T-cell (primary cell): Measurements from ENCODE around the gene FAM47E. TPM values are rescaled to one million over a fixed set of nuclear protein-coding genes. Genes with fewer than 3 reads are reported as not detected.

ENCODE experiments used
- ATAC-seq, 4 experiments: fragments of 200-7000 bp in 3 of 4; fragments of 150-1000 bp in 1 of 4; cut with Tn5 transposase; replicated peaks in 1 of 4; 1 replicate in 3 of 4; 2 replicates in 1 of 4; pipeline ENCODE4 v1.10.0; 2021; ENCODE audit warnings: moderate library complexity in 3 of 4, mild to moderate bottlenecking in 2 of 4, moderate number of reproducible peaks in 1 of 4
- CTCF ChIA-PET, 2 donors: fragments of 300-600 bp; sonication (Branson Sonifier 250); formaldehyde crosslinking; loops; one replicate each; lab custom pipeline; 2022; ENCODE audit warnings: antibody characterized with exemption in 2 of 2; lab: Charles Lee
- POLR2A ChIA-PET, 2 donors: fragments of 300-600 bp; sonication (Branson Sonifier 250); formaldehyde crosslinking; loops; one replicate each; lab custom pipeline; 2022; ENCODE audit warnings: antibody characterized with exemption in 2 of 2; lab: Charles Lee
- DNase-seq, 35 experiments: peaks; one replicate each; pipeline versions ENCODE4 v3.0.0 to v3.0.0-alpha.2; 2013 to 2023
- H3K27ac ChIP-seq: one replicate; pipeline ENCODE4 v1.5.1; 2013; ENCODE audit warnings: low read length
- H3K27me3 ChIP-seq, 2 experiments: replicated peaks in 1 of 2; 1 replicate in 1 of 2; 2 replicates in 1 of 2; pipeline versions ENCODE4 v1.6.1 to v1.7.0; 2013; ENCODE audit warnings: low read length in 1 of 2, mixed read lengths in 1 of 2; ENCODE audit not compliant: control insufficient read depth in 2 of 2, insufficient read depth in 2 of 2; ENCODE audit errors: extremely low read depth in 1 of 2
- H3K36me3 ChIP-seq, 2 donors: 1 replicate in 1 of 2; 2 replicates in 1 of 2; pipeline versions ENCODE4 v1.6.1 to v1.7.0; 2013; ENCODE audit warnings: low read length in 1 of 2; ENCODE audit not compliant: control insufficient read depth in 2 of 2, insufficient read depth in 1 of 2; ENCODE audit errors: extremely low read depth in 1 of 2
- H3K4me1 ChIP-seq, 2 experiments: 1 replicate in 1 of 2; 2 replicates in 1 of 2; pipeline versions ENCODE4 v1.6.1 to v1.7.0; 2013; ENCODE audit warnings: low read length in 2 of 2, mixed read lengths in 1 of 2; ENCODE audit not compliant: insufficient read depth in 2 of 2, control insufficient read depth in 1 of 2; ENCODE audit errors: extremely low read depth in 1 of 2
- H3K4me3 ChIP-seq, 2 donors: 1 replicate in 1 of 2; 2 replicates in 1 of 2; pipeline versions ENCODE4 v1.5.1 to v1.7.0; 2013; ENCODE audit warnings: mild to moderate bottlenecking in 2 of 2, low read length in 1 of 2, moderate library complexity in 1 of 2; ENCODE audit not compliant: control insufficient read depth in 1 of 2; ENCODE audit errors: extremely low read depth in 1 of 2
- H3K9me3 ChIP-seq: 2 replicates; pipeline ENCODE4 v1.7.0; 2013
- H3K27ac Mint-ChIP-seq, 2 donors: one replicate each; pipeline ENCODE4 v1.8.0; 2020 to 2021; ENCODE audit warnings: mild to moderate bottlenecking in 2 of 2, mixed read lengths in 2 of 2
- H3K27me3 Mint-ChIP-seq, 2 donors: one replicate each; pipeline ENCODE4 v1.8.0; 2021 to 2022; ENCODE audit warnings: mixed read lengths in 2 of 2
- H3K36me3 Mint-ChIP-seq: one replicate; pipeline ENCODE4 v1.8.0; 2021; ENCODE audit warnings: mixed read lengths
- H3K4me1 Mint-ChIP-seq, 3 donors: one replicate each; pipeline ENCODE4 v1.8.0; 2020 to 2022; ENCODE audit warnings: mixed read lengths in 3 of 3, mild to moderate bottlenecking in 1 of 3
- H3K4me3 Mint-ChIP-seq, 3 donors: one replicate each; pipeline ENCODE4 v1.8.0; 2020 to 2022; ENCODE audit warnings: mild to moderate bottlenecking in 3 of 3, mixed read lengths in 3 of 3, moderate library complexity in 3 of 3
- H3K9me3 Mint-ChIP-seq, 3 donors: one replicate each; pipeline ENCODE4 v1.8.0; 2020 to 2022; ENCODE audit warnings: mixed read lengths in 3 of 3
- WGBS: methylation state at CpG from one replicate; pipeline ENCODE4 v1.1.5; 2013; ENCODE audit warnings: missing lambda C conversion rate; ENCODE audit not compliant: insufficient coverage; 5-methylcytosine and 5-hydroxymethylcytosine counted together
- total RNA-seq, 35 experiments: library from RNA in 6 of 35; stranded (reverse) in 6 of 35; fragments of 120-200 nt in 1 of 35; gene quantifications; one replicate each; pipeline versions ENCODE4 v1.2.1 to v1.2.4 and lab custom pipeline; 2013 to 2026

FAM47E gene
- total RNA-seq, 5 donors from 2014 or later (not counting 1 experiment from before 2014, with no cell fraction given), result 0.19 TPM; not detected in 4

DNA sequence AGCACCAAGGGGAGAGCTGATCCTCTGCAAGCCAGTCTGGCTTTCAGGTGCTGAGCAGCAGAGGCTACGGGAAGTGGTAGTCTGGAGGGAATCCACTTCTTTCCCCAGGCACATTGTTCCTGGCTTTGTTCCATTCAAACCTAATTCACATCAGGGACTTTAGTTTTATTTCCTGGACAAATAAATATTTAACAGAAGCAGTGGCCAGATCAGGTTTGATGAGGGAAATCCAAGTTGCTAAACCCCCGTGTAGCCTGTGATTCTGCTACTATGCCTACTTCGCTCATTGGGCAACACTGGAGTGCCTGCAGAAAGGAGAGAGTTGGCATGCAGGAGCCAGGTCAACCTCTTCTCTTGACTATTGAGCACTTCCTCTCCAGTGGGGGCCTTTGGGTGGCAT, 41.2 kb downstream of the FAM47E start:
- H3K9me3 ChIP-seq, result no peaks in the 10 kb centered on the region
- H3K9me3 Mint-ChIP-seq, result peaks cover 4 to 19% (median 9%) of the 10 kb centered on the region in 3 donors
- ChIA-PET POLR2A (no interaction called here), CTCF (no interaction called here)
- DNase-seq (no peak), ATAC-seq (no peak)
- H3K36me3 Mint-ChIP-seq, result peaks cover 6% of the 10 kb centered on the region
- H3K36me3 ChIP-seq, result no peaks in the 10 kb centered on the region
- H3K4me3 Mint-ChIP-seq, result no peak overlapping the region
- no peak overlapping the region for H3K27ac Mint-ChIP-seq
- no peaks in the 10 kb centered on the region for H3K4me1 ChIP-seq
- H3K27me3 Mint-ChIP-seq, result peaks cover 6 to 18% of the 10 kb centered on the region in 2 donors
- H3K4me1 Mint-ChIP-seq, result no peaks in the 10 kb centered on the region
- peaks cover 0 to 13% of the 10 kb centered on the region in 2 experiments for H3K27me3 ChIP-seq
- 100% methylated on average over 2 of the region's 3 CpGs for WGBS
- H3K27ac ChIP-seq, result no peak overlapping the region
- no peak overlapping the region for H3K4me3 ChIP-seq

DNA sequence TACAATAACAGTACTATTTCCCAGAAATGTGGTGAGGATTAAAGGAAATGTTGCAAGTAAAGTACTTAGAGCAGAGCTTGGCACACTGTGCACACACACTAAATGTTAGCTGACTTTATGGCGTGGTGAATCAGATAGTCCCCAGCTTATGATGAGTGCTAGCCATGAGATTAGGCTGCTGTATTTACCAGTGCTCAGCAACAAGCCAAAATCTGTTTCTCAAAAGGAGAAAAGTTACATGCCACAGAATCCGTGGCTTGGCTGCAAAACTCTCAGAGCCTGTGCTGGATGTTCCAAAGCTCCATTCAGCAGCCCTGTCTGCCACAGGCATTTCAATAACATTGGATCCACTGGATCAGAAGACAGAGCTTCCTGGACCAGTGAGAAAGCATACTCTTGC, 42.3 kb downstream of the FAM47E start:
- Mint-ChIP-seq H3K4me3 (no peak overlapping the region), H3K27ac (no peak overlapping the region), H3K27me3 (peaks cover 6 to 18% of the 10 kb centered on the region in 2 donors), H3K36me3 (peaks cover 12% of the 10 kb centered on the region), H3K4me1 (no peaks in the 10 kb centered on the region), H3K9me3 (peaks cover 8 to 26% (median 16%) of the 10 kb centered on the region in 3 donors)
- H3K27me3 ChIP-seq, result peaks cover 0 to 13% of the 10 kb centered on the region in 2 experiments
- H3K36me3 ChIP-seq, result no peaks in the 10 kb centered on the region
- ATAC-seq (no peak), DNase-seq (no peak)
- WGBS, result 79% methylated on average over 2 of the region's 2 CpGs
- ChIA-PET POLR2A (no interaction called here), CTCF (no interaction called here)
- no peaks in the 10 kb centered on the region for H3K9me3 ChIP-seq
- no peak overlapping the region for H3K4me3 ChIP-seq
- no peak overlapping the region for H3K27ac ChIP-seq
- no peaks in the 10 kb centered on the region for H3K4me1 ChIP-seq

DNA sequence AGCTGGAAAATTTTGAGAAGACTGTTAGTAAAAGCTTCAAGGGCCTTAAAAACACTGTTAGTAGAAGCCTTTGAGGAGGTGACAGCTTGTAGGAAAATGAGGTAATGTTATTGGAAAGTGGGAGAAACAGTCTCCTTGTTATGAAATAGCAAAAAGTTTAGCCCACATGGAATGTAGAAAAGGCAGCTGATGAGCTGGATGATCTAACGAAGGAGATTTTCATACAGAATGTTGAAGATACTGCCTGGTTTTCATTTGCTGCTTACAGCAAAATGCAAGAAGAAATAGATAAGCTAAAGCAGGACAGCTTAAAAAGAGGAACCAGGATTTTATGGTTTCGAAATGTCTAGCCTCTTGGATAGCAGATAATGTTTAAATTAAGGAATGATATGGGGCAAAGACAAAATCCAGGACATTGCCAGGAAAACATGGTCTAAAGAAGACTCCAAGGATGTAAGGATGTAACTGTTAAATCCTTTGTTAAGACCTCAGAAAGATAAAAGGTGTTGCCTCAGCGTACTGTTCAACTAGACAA, 44.8 kb downstream of the FAM47E start:
- ATAC-seq (no peak), DNase-seq (no peak)
- 94% methylated on average over 3 of the region's 3 CpGs for WGBS
- H3K4me1 Mint-ChIP-seq, result peaks cover 0 to 4% (median 3%) of the 10 kb centered on the region in 3 donors
- POLR2A ChIA-PET, result no interaction called here
- H3K27me3 Mint-ChIP-seq, result peaks cover 2 to 12% of the 10 kb centered on the region in 2 donors
- H3K4me1 ChIP-seq, result no peaks in the 10 kb centered on the region
- no peak overlapping the region for H3K4me3 ChIP-seq
- no peaks in the 10 kb centered on the region for H3K36me3 ChIP-seq
- peaks cover 3 to 26% (median 16%) of the 10 kb centered on the region in 3 donors for H3K9me3 Mint-ChIP-seq
- H3K9me3 ChIP-seq, result no peaks in the 10 kb centered on the region
- no peak overlapping the region for H3K4me3 Mint-ChIP-seq
- H3K27me3 ChIP-seq, result no peaks in the 10 kb centered on the region
- no peak overlapping the region for H3K27ac ChIP-seq
- CTCF ChIA-PET, result no interaction called here
- peaks cover 12% of the 10 kb centered on the region for H3K36me3 Mint-ChIP-seq
- H3K27ac Mint-ChIP-seq, result no peak overlapping the region

DNA sequence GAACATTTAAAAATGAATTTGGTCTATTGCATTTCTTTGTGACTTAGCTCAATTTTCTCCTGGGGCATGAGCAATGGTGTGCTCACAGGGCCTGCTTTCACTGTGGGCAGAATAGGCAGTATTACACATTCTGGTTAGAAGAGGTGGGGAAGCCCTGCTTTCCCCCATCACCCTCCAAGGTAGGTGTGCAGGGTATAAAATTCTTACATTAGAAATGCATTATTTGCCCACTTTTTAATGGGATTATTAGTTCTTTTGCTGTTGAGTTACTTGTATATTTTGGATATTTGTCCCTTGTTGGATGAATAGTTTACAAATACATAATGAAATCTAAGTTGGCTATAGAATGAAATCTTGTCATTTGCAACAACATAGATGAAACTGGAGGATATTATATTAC, 46.7 kb downstream of the FAM47E start:
- Histone ChIP-seq H3K36me3 (no peaks in the 10 kb centered on the region), H3K4me1 (no peaks in the 10 kb centered on the region), H3K9me3 (no peaks in the 10 kb centered on the region), H3K27me3 (no peaks in the 10 kb centered on the region), H3K27ac (no peak overlapping the region), H3K4me3 (no peak overlapping the region)
- ATAC-seq (no peak), DNase-seq (no peak)
- Mint-ChIP-seq H3K4me1 (peaks cover 6 to 14% (median 8%) of the 10 kb centered on the region in 3 donors), H3K9me3 (peaks cover 3 to 26% (median 16%) of the 10 kb centered on the region in 3 donors), H3K4me3 (no peak overlapping the region), H3K36me3 (peaks cover 12% of the 10 kb centered on the region), H3K27ac (no peak overlapping the region), H3K27me3 (peaks cover 0 to 11% of the 10 kb centered on the region in 2 donors)
- CTCF ChIA-PET, result no interaction called here
- POLR2A ChIA-PET, result no interaction called here

DNA sequence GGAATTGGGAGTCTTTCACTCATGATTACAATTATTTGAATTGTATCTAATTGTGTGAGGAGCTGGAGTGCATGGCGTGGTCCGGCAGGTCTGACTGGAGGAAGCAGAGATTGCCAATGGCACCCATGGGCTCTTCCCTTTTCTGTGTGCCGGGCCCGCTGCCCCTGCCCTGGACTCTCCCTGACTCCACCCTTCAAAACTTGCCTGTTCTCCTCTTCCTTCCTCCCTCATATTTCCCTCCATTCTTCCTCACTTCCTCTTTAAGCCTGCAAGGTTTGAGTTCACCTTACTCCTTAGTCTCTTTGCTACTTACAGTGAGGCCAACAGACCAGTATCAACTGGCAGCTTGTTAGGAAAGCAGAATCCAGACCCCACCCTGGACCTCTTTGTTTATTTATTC, 48.5 kb downstream of the FAM47E start:
- 100% methylated on average over 2 of the region's 4 CpGs for WGBS
- ChIA-PET CTCF (no interaction called here), POLR2A (no interaction called here)
- Histone ChIP-seq H3K36me3 (no peaks in the 10 kb centered on the region), H3K27me3 (no peaks in the 10 kb centered on the region), H3K9me3 (no peaks in the 10 kb centered on the region), H3K4me1 (peaks cover 10 to 11% of the 10 kb centered on the region in 2 experiments), H3K27ac (no peak overlapping the region), H3K4me3 (no peak overlapping the region)
- no peak for DNase-seq
- Mint-ChIP-seq H3K36me3 (peaks cover 12% of the 10 kb centered on the region), H3K4me3 (no peak overlapping the region), H3K27me3 (peaks cover 0 to 4% of the 10 kb centered on the region in 2 donors), H3K9me3 (peaks cover 3 to 26% (median 16%) of the 10 kb centered on the region in 3 donors), H3K4me1 (peaks cover 14 to 29% (median 21%) of the 10 kb centered on the region in 3 donors), H3K27ac (no peak overlapping the region)
- no peak for ATAC-seq

DNA sequence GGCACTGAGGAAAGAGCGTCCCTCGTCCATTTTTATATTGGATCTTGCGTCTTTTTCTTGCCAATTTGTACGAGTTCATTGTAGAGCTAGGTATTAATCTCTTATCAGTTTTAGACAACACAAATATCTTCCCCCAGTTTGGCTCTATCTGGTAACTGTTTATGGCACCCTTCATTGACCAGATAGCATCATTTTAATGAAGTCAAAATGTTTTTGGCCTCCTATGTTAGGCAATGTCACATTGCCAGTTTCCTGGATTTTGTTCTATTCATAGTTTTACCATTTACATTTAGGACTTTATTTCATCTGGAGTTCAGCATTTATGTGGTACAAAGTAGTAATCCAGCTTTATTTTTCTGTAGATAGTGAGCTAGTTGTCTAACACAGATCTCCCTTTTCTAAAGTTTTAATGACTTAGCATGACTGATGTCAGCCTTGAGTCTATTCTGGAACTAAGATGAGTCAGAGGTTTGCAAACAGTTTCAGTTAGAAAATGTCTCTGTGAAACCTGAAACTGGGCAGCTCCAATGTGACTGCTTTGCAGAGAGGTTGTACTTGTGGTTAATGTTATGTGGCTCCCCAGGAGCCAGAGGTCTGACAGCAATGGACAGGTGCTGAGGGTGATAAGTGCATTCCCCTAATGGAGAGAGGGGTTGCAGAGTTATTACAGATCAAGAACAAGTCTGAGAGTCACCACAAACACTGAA, 49.7 kb downstream of the FAM47E start:
- ATAC-seq, result no peak
- H3K4me1 ChIP-seq, result peaks cover 18 to 21% of the 10 kb centered on the region in 2 experiments
- peaks cover 3 to 22% (median 16%) of the 10 kb centered on the region in 3 donors for H3K9me3 Mint-ChIP-seq
- 100% methylated on average over 2 of the region's 4 CpGs for WGBS
- H3K27ac ChIP-seq, result no peak overlapping the region
- no peak for DNase-seq
- H3K36me3 Mint-ChIP-seq, result peaks cover 12% of the 10 kb centered on the region
- H3K9me3 ChIP-seq, result no peaks in the 10 kb centered on the region
- no peak overlapping the region for H3K27ac Mint-ChIP-seq
- H3K36me3 ChIP-seq, result no peaks in the 10 kb centered on the region
- H3K4me3 ChIP-seq, result no peak overlapping the region
- H3K27me3 ChIP-seq, result no peaks in the 10 kb centered on the region
- CTCF ChIA-PET, result interaction anchor here in 1 of 2 donors (1.2 kb wide), 1 partner anchor 22 kb away, joined by 3 read pairs; no protein-coding TSS in a partner anchor
- peaks cover 0 to 3% of the 10 kb centered on the region in 2 donors for H3K27me3 Mint-ChIP-seq
- peaks cover 22 to 38% (median 29%) of the 10 kb centered on the region in 3 donors for H3K4me1 Mint-ChIP-seq
- H3K4me3 Mint-ChIP-seq, result no peak overlapping the region
- POLR2A ChIA-PET, result no interaction called here
